OCI-LY1 (cell line): ENCODE data around the gene TECR.

Source experiments
- H2AFZ ChIP-seq: fragments of 200-600 bp; sonication (generic), shearing (Covaris generic); 2 replicates; pipeline ENCODE4 v1.6.0; 2014; ENCODE audit warnings: antibody characterized with exemption, mild to moderate bottlenecking, low read length
- H3F3A ChIP-seq: fragments of 200-600 bp; sonication (generic), shearing (Covaris generic); 2 replicates; pipeline ENCODE4 v1.6.0; 2014; ENCODE audit warnings: mild to moderate bottlenecking, antibody characterized with exemption, low read length, moderate library complexity; ENCODE audit not compliant: insufficient read depth
- H3K27ac ChIP-seq: fragments of 200-600 bp; sonication (generic); 2 replicates; pipeline ENCODE4 v1.5.1; 2014; ENCODE audit warnings: low read length, mixed run types, mild to moderate bottlenecking, low read depth; ENCODE audit not compliant: poor library complexity, severe bottlenecking
- H3K27me3 ChIP-seq: fragments of 200-600 bp; sonication (generic); 2 replicates; pipeline ENCODE4 v1.6.0; 2014; ENCODE audit warnings: antibody characterized with exemption, mild to moderate bottlenecking, low read length, moderate library complexity; ENCODE audit not compliant: insufficient read depth
- H3K36me3 ChIP-seq: fragments of 200-600 bp; sonication (generic); 2 replicates; pipeline ENCODE4 v1.6.1; 2014; ENCODE audit warnings: mild to moderate bottlenecking, antibody characterized with exemption, low read length, moderate library complexity, mixed read lengths; ENCODE audit not compliant: insufficient read depth
- H3K4me1 ChIP-seq: fragments of 200-600 bp; sonication (generic); 2 replicates; pipeline ENCODE4 v1.5.1; 2014; ENCODE audit warnings: mild to moderate bottlenecking, low read length, moderate library complexity; ENCODE audit not compliant: insufficient read depth, severe bottlenecking
- H3K4me2 ChIP-seq: fragments of 200-600 bp; sonication (generic), shearing (Covaris generic); 2 replicates; pipeline ENCODE4 v1.6.1; 2014; ENCODE audit warnings: low read length
- H3K4me3 ChIP-seq: fragments of 200-600 bp; sonication (generic); 2 replicates; pipeline ENCODE4 v1.5.1; 2014; ENCODE audit warnings: low read length, low read depth, mild to moderate bottlenecking, mixed read lengths; ENCODE audit not compliant: poor library complexity, severe bottlenecking
- H3K79me2 ChIP-seq: fragments of 200-600 bp; shearing (Covaris generic); 2 replicates; pipeline ENCODE4 v1.6.1; 2016; ENCODE audit warnings: mixed run types, low read length, mixed read lengths; ENCODE audit not compliant: insufficient read depth
- H3K9ac ChIP-seq: fragments of 200-600 bp; sonication (generic), shearing (Covaris generic); 2 replicates; pipeline ENCODE4 v1.6.1; 2014; ENCODE audit warnings: mild to moderate bottlenecking, low read length, mixed read lengths
- H3K9me2 ChIP-seq: fragments of 200-600 bp; sonication (generic), shearing (Covaris generic); 2 replicates; pipeline ENCODE4 v1.6.1; 2014; ENCODE audit warnings: low read depth, mild to moderate bottlenecking, low read length, mixed read lengths
- H3K9me3 ChIP-seq: fragments of 200-600 bp; shearing (Covaris generic); 2 replicates; pipeline ENCODE4 v1.6.1; 2014; ENCODE audit warnings: low read length, mixed read lengths
- H4K20me1 ChIP-seq: fragments of 200-600 bp; sonication (generic), shearing (Covaris generic); 2 replicates; pipeline ENCODE4 v1.6.0; 2016; ENCODE audit warnings: mild to moderate bottlenecking, low read length; ENCODE audit not compliant: insufficient read depth
- CTCF ChIP-seq: fragments of 200-600 bp; sonication (generic), shearing (Covaris generic); IDR thresholded peaks from 2 replicates; pipeline ENCODE4 v1.5.1; 2017; ENCODE audit warnings: mild to moderate bottlenecking, antibody characterized with exemption, low read length, moderate library complexity, mixed read lengths
- EZH2 ChIP-seq: fragments of 200-600 bp; sonication (generic), shearing (Covaris generic); IDR thresholded peaks from 2 replicates; pipeline ENCODE4 v1.8.0; 2017; ENCODE audit warnings: borderline replicate concordance, mixed run types, mild to moderate bottlenecking, antibody characterized with exemption, low read length, moderate library complexity, mixed read lengths

The TECR gene

DNA sequence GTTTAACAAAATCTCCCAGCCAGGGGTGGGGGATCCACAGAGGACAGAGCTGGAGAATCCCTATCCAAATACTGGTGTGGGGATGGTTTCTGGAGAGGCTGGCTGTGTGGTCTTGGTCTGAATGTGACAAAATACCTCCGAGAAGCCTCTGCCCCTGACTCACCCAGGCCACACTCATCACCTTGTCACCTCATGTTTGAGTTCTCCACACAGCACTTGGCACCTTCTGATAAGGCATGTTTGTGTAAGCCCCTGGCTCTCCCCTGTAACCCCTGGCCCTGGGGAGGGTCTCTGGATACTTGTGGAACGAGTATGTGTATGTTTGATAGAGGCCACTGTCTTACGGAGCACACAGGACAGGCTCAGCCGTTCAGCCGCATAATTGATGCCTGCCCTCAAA, 14.7 kb downstream of the TECR start:
- H2AFZ ChIP-seq, result no peak overlapping the region
- H3K27me3 ChIP-seq, result no peaks in the 10 kb centered on the region
- no peak overlapping the region for H3K9ac ChIP-seq
- H3K9me3 ChIP-seq, result no peaks in the 10 kb centered on the region
- no peaks in the 10 kb centered on the region for H3K9me2 ChIP-seq
- H4K20me1 ChIP-seq, result no peaks in the 10 kb centered on the region
- H3F3A ChIP-seq, result no peaks in the 10 kb centered on the region
- H3K4me3 ChIP-seq, result no peak overlapping the region
- peaks cover 7% of the 10 kb centered on the region; the same call in 1 of the 2 replicates for H3K36me3 ChIP-seq
- H3K79me2 ChIP-seq, result peaks cover 6% of the 10 kb centered on the region; the same call in 1 of the 2 replicates
- H3K27ac ChIP-seq, result no peak overlapping the region
- no peak for TF ChIP-seq EZH2
- no peak for TF ChIP-seq CTCF
- peaks cover 15% of the 10 kb centered on the region for H3K4me1 ChIP-seq
- no peak overlapping the region for H3K4me2 ChIP-seq

DNA sequence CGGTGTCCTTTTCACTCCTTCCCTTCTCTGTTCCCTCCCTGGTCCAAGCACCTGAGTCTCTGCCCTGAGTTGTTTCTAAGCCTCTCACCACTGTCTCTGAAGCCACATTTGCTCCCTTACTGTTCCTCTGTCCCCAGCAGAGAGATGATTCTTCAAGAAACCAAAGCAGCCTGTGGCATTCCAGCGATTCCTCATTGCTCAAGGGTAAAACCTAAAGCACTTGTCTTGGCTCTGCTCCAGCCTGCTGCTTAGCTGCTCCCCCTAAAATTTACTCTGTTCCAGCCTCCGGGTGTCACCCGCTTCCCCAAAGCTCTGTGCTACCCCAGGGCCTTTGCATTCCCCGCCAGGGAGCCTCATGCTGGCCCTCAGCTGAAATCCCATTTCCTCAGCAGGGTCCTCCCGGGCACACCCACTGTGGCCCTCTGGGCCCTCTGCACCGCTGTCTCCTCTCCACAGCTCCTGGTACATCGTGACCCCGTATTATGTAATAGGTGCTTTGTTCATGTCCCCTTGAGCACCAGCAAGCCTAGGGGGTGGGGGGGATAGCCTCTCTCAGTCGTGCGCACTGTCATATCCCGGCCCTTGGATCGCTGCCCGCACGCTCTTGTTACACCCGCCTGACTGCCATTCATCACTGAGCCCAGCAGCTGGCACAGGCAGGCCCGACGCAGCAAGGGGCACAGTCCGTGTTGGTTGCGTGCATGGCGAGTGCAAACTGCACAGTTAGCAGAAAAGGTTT, 15.8 kb downstream of the TECR start:
- Histone ChIP-seq H3K4me1 (peaks cover 14% of the 10 kb centered on the region), H3K9me2 (no peaks in the 10 kb centered on the region), H3K27me3 (no peaks in the 10 kb centered on the region), H2AFZ (no peak overlapping the region), H3K4me3 (no peak overlapping the region), H4K20me1 (no peaks in the 10 kb centered on the region), H3K79me2 (no peaks in the 10 kb centered on the region; the same call in 1 of the 2 replicates), H3K4me2 (no peak overlapping the region), H3K9ac (no peak overlapping the region), H3F3A (no peaks in the 10 kb centered on the region), H3K9me3 (no peaks in the 10 kb centered on the region), H3K27ac (no peak overlapping the region), H3K36me3 (peaks cover 4% of the 10 kb centered on the region; the same call in 1 of the 2 replicates)
- TF ChIP-seq CTCF (no peak), EZH2 (no peak)

- H3K27ac ChIP-seq, result no peak overlapping the region
- no peaks in the 10 kb centered on the region for H3K9me3 ChIP-seq
- H4K20me1 ChIP-seq, result no peaks in the 10 kb centered on the region
- peaks cover 14% of the 10 kb centered on the region for H3K4me1 ChIP-seq
- no peaks in the 10 kb centered on the region for H3F3A ChIP-seq
- no peaks in the 10 kb centered on the region for H3K9me2 ChIP-seq
- H2AFZ ChIP-seq, result no peak overlapping the region
- H3K27me3 ChIP-seq, result no peaks in the 10 kb centered on the region
- H3K9ac ChIP-seq, result no peak overlapping the region
- H3K4me3 ChIP-seq, result no peak overlapping the region
- H3K36me3 ChIP-seq, result peaks cover 4% of the 10 kb centered on the region; the same call in 1 of the 2 replicates
- no peak overlapping the region for H3K4me2 ChIP-seq
- no peaks in the 10 kb centered on the region; the same call in 1 of the 2 replicates for H3K79me2 ChIP-seq
- TF ChIP-seq CTCF, result no peak
- TF ChIP-seq EZH2, result no peak
Measured at GRCh38 chr19:14545716-14546082, 16.3 kb downstream of the TECR start.
